HL-60 (cell line): ENCODE data around the gene SETBP1.

Experiments
- DNase-seq, 2 experiments: peaks; one replicate each; pipeline ENCODE4 v3.0.0-alpha.2; 2010 to 2020; ENCODE audit warnings: low read depth in 1 of 2, low spot score in 1 of 2
- H3K27ac ChIP-seq: fragments of 250-450 bp; sonication (Bioruptor Pico); replicated peaks from 2 replicates; pipeline ENCODE4 v1.5.1; 2020; ENCODE audit warnings: mild to moderate bottlenecking, moderate library complexity
- H3K27me3 ChIP-seq: fragments of 250-450 bp; sonication (Bioruptor Pico); 2 replicates; pipeline ENCODE4 v1.5.1; 2021; ENCODE audit warnings: mild to moderate bottlenecking, moderate library complexity; ENCODE audit not compliant: insufficient read depth, poor library complexity, severe bottlenecking
- H3K4me3 ChIP-seq: replicated peaks from 2 replicates; pipeline ENCODE4 v1.5.1; 2011; ENCODE audit warnings: mild to moderate bottlenecking, control low read depth, low read length; ENCODE audit not compliant: insufficient read depth
- CTCF ChIP-seq: IDR thresholded peaks from one replicate; pipeline ENCODE4 v1.5.1; 2011; ENCODE audit warnings: low read length, control low read depth, inconsistent platforms; ENCODE audit not compliant: insufficient read depth
- GABPA ChIP-seq: IDR thresholded peaks from 2 replicates; pipeline ENCODE4 v1.6.1; 2012; ENCODE audit warnings: low read depth
- POLR2AphosphoS5 ChIP-seq: IDR thresholded peaks from 2 replicates; pipeline ENCODE4 v1.6.1; 2012; ENCODE audit warnings: low read depth
- REST ChIP-seq: IDR thresholded peaks from 2 replicates; pipeline ENCODE4 v1.6.1; 2012; ENCODE audit warnings: low read depth; ENCODE audit not compliant: insufficient replicate concordance
- SPI1 ChIP-seq: IDR thresholded peaks from 2 replicates; pipeline ENCODE4 v1.6.1; 2012; ENCODE audit warnings: low read depth, mild to moderate bottlenecking, borderline replicate concordance

The SETBP1 gene

GRCh38 chr18:44900627-44901026 lies 219.9 kb downstream of the SETBP1 start:
- Histone ChIP-seq H3K4me3 (no peak overlapping the region), H3K27me3 (no peaks in the 10 kb centered on the region), H3K27ac (no peak overlapping the region)
- TF ChIP-seq CTCF = no peak
- TF ChIP-seq GABPA = no peak
- no peak for TF ChIP-seq SPI1
- no peak for TF ChIP-seq REST
- no peak for TF ChIP-seq POLR2AphosphoS5
- no peak for DNase-seq

- no peak overlapping the region for H3K4me3 ChIP-seq
- TF ChIP-seq SPI1 (no peak), POLR2AphosphoS5 (no peak), CTCF (no peak), REST (no peak), GABPA (no peak)
Measured at GRCh38 chr18:44901283-44901682, 220.6 kb downstream of the SETBP1 start.

GRCh38 chr18:44903327-44903726 lies 222.6 kb downstream of the SETBP1 start:
- DNase-seq = no peak
- Histone ChIP-seq H3K27ac (no peak overlapping the region), H3K27me3 (peaks cover 5% of the 10 kb centered on the region), H3K4me3 (no peak overlapping the region)
- TF ChIP-seq GABPA (no peak), SPI1 (no peak)

More at GRCh38 chr18:44901283-44901682, 220.6 kb downstream of the SETBP1 start:
- DNase-seq = no peak
- Histone ChIP-seq H3K27me3 (peaks cover 3% of the 10 kb centered on the region), H3K27ac (no peak overlapping the region)

- no peak overlapping the region for H3K27ac ChIP-seq
- no peak overlapping the region for H3K4me3 ChIP-seq
- DNase-seq = no peak
- H3K27me3 ChIP-seq = peaks cover 5% of the 10 kb centered on the region
- no peak for TF ChIP-seq GABPA
- no peak for TF ChIP-seq REST
- no peak for TF ChIP-seq POLR2AphosphoS5
- no peak for TF ChIP-seq CTCF
- no peak for TF ChIP-seq SPI1
Measured at GRCh38 chr18:44904768-44905167, 224.1 kb downstream of the SETBP1 start.
